ENCODE results near the gene ZNF524.

ZNF524 gene

DNA sequence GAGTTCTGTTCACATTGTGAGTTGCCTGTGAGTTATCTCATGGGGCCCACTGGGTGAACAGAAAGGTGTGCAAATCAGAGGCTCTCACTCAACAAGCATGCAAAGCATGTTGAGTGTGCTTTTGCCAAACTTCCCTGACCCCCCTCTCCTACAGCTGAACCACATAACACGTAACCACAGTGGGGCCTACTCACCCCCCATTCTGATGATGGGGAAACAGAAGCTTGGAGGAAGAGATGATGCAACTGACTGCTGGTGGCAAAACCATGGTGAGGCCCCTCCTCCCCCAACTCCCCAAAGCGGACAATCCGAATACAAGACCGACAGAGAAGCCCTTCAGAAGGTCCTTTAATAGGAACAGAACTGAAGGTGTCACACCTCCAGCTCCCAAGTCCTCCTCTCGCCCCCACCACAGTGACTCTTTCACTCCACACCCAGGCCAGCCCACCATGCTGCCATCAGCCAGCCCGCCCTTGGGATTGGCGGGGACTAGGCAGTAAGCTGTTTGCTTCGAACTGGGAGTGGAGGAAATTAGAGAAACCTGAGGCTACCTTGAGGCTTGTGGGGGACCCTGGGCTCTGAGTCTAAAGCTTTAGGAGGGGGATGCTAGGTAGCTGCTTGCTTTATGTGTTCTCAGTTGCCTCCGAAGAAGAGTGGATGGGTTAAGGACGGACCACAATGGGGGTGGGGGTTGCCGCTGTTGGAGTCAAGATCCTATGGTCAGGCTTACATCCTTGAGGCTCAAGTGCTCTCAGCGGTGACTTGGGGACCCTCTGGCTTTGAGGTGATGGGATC, 20.5 kb downstream of the ZNF524 start:
- no peak for DNase-seq (ENCODE audit: low spot score)

DNA sequence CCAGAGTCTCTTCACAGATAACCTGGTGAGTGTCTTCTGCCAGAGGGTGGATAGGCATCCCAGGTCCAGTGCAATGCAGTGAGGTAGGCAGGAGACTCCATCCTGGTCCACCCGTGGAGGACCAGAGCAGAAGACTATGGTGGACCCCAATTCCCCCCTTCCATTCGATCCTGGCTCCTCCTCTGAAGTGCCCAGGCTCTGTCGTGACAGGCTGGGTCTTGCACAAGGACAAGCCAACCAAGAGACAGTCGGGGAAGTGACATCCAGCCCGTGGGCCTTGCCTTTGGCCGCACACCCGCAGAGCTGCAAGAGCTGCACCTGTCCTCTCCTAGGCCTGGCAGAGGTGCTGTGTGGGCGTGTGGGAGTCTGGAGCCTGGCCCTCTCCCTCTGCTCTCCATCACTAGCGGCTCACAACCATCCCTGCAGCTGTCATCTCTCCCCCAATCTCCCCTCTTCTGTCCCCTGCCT, 21.2 kb downstream of the ZNF524 start:
- DNase-seq (ENCODE audit: low spot score): no peak

- DNase-seq (ENCODE audit: low spot score): no peak
Measured at GRCh38 chr19:55621673-55622231, 21.7 kb downstream of the ZNF524 start.

DNA sequence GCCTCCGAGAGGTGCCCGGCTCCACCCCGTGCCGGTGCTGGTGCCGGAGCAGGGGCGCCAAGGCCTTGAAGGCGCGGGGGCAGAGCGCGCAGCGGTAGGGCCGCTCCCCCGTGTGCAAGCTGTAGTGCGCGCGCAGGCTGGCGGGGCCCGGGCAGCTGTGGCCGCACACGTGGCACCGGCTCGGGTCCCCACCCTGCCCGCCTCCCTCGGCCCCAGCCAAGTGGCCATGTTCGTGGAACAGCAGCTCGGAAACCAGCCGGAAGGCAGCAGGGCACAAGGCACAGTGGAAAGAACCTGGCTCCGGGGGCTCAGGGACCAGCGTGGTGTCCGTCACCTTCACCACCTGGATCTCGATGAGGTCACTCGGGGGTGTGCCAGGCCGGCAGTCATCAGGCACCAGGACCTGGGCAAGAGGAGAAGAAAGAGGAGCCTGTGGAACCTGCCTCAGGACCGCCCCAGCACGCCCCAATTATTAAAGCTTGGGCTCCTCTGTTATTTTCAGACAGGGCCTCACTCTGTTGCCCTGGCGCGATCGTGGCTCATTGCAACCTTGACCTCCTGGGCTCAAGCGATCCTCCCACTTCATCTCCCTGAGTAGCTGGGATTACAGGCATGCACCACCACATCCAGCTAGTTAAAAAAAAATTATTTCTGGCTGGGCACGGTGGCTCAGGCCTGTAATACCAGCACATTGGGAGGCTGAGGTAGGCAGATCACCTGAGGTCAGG, 22.3 kb downstream of the ZNF524 start:
- no peak for DNase-seq (ENCODE audit: low spot score)

- no peak for DNase-seq (ENCODE audit: low spot score)
Measured at GRCh38 chr19:55623130-55623529, 23.0 kb downstream of the ZNF524 start.

GRCh38 chr19:55623561-55623960, 23.5 kb downstream of the ZNF524 start:
- DNase-seq (ENCODE audit: low spot score): no peak

GRCh38 chr19:55624109-55625003, 24.3 kb downstream of the ZNF524 start, which contains the start of gene ZNF784:
Gene ZNF784, minus strand, starts transcription at chr19:55624566. Its CDS starts 5 bp downstream, at chr19:55624561.
- DNase-seq (ENCODE audit: low spot score): peak; percentile 97

DNA sequence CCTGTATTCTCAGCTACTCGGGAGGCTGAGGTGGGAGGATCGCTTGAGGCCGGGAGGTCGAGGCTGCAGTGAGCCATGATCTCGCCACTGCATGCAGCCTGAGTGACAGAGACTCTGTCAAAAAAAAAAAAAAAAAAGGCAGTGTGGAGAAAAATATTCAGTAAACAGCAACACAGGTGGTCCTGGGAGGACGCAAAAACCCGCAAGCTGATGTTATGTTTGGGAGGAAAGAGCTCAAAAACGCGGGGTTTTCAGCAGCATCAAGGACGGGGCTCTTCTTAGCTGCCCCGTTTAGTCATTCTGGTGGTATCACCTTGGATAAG, 24.9 kb downstream of the ZNF524 start:
- no peak for DNase-seq (ENCODE audit: low spot score)

DNA sequence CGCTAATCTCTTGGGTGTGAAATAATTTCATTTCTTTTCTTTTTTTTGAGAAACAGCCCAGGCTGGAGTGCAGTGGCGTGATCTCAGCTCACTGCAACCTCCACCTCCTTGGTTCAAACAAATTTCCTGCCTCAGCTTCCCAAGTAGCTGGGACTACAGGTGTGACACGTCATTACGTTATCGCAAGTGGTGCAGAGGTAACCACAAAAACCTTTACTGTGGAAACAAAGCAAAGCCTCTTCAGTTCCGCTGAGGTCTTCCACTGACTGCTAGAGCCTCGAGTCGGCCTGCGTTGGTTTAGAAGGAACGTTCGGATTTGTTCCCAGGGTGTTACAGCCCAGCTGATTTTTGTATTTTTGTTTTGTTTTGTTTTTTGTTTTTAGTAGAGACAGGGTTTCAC, 26.3 kb downstream of the ZNF524 start:
- no peak for DNase-seq (ENCODE audit: low spot score)

- DNase-seq (ENCODE audit: low spot score): peak; percentile 93
Measured at GRCh38 chr19:55632463-55632834, 32.4 kb downstream of the ZNF524 start.

DNA sequence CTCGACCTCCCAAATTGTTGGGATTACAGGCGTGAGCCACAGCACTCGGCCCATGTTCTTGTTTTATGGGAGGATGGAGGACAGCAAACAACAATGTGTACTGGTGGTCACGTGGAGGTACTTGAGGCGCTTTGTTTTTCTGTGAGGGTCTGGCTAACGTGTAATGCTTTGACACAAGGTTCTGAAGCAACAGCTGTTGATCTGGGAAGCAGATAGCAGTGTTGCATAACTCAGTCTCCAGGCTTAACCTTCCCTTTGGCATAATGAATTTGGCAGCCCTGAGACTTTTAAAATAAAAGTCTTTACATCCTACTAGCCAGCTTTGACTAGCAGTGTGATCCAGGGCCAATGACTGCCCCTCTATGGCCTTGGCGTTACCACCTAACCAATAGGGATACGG, 33.8 kb downstream of the ZNF524 start:
- no peak for DNase-seq (ENCODE audit: low spot score)

- DNase-seq (ENCODE audit: low spot score): no peak
Measured at GRCh38 chr19:55635334-55635717, 35.2 kb downstream of the ZNF524 start.

DNA sequence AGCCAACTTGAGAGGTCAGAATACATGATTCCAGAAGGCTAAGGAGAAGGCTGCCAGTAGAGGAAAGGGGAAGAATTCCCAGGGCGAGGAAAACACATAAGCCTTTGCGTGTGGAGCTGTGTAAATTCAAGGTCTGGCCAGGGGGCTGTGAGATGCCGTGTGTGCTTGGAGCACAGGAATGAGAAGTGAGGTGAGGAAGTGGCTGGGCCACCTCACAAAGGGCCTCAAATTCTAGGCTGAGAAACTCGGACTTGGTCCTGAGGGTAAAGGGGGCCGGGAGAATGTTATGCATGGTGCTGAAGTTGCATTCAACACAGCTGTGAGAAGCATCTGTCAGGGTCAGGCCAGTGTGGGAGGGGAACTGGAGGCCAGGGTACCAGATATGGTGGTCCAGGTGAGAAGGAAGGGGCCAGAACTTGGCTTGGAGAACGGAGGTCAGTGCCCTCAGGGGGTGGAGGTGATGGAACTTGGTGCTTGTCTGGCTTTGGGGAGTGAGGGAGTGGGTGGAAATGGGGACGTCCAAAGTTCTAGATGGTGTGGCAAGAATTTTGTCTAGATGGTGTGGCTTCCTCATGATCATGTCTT, 35.9 kb downstream of the ZNF524 start:
- DNase-seq (ENCODE audit: low spot score): no peak

DNA sequence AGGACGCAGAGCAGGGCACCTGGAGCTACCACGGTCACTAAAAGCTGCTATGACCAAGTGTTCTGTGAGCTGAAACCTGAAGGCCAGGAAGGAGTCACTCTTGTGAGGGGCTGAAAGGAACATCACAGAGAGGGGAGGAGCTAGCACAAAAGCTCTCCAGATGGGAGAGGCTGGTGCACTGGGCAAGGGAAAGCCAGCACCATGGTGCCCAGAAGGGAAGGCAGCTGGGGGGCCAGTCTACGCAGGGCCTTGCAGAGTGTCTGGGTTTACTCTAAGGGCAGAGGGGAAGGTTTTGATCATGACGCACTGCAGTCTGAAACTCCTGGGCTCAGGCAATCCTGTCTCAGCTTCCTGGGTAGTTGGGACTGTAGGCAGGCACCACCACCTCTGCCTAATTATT, 36.6 kb downstream of the ZNF524 start:
- no peak for DNase-seq (ENCODE audit: low spot score)

GRCh38 chr19:55637534-55637933, 37.4 kb downstream of the ZNF524 start:
- no peak for DNase-seq (ENCODE audit: low spot score)

DNA sequence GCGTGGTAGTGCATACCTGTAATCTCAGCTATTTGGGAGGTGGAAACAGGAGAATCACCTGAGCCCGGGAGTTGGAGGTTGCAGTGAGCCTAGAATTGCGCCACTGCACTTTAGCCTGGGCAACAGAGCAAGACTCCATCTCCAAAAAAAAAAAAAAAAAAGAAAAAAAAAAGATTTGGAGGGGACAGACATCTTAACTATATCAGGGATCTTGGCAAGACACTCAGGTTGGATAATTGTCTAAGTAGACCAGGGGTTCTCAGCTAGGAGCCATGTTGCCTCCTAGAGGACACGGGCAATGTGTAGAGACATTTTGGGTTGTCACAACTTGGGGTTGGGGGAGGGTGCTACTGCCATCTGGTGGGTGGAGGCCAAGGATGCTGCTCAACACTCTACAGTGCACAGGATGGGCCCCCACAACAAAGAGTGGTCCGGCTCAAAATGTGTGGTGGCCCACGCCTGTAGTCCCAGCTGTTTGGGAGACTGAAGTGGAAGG, 38.8 kb downstream of the ZNF524 start:
- peak; percentile 63 for DNase-seq (ENCODE audit: low spot score)

- peak; percentile 71 for DNase-seq (ENCODE audit: low spot score)
Measured at GRCh38 chr19:55640043-55640576, 40.0 kb downstream of the ZNF524 start.

DNA sequence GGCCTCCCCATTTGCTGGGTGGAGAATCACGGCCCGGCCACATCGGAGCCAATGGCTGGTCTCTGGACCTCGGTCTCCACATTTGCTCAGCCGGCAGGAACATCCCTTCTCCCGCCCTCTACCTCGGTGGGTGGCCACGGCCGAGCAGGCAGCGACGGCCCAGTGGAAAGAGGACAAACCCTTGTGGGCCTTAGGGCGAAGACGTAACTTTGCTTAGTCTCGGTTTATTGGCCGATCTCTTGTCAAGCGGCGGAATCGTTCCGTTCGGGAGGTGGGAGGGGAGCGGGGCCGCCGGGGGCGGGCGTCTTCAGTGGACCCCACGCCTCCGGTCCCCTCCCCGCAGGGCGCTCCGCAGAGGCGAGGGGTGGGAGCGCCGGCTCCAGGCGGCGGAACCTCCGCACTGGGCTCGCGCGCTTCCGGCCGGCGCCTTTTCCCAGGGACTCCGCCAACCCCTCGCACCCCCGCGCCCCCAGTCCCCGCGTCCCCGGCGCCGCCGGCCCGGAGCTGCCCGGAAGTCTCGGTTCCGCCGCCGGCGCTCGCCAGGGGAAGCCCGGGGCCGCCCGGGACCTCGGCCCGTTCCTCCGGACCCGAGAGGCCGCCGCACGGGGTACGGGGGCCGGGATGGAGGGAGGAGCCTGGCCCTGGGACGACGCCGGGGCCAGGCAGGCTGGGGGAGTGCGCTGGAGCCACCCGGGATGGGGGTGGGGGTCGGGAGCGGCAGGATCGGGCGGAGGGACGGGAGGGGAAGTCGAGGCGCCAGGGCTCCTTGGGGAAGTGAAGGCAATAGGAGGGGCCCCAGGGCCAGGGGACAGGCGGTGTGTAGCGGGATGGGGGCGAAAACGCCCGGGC, 40.7 kb downstream of the ZNF524 start, which contains the start of gene ZNF580:
Gene ZNF580 (plus strand): TSS at position 426 of the 849 bp plus-strand sequence. CDS start 1,507 bp downstream, outside the sequence.
- DNase-seq (ENCODE audit: low spot score): peak; percentile 36

- DNase-seq (ENCODE audit: low spot score): no peak
Measured at GRCh38 chr19:55641426-55642152, 41.5 kb downstream of the ZNF524 start.

Measured in hematopoietic multipotent progenitor cell treated with erythropoietin and hydrocortisone succinate and interleukin-3 and kit ligand, for 15 days (in vitro differentiated cells).